Embryonic facial prominence (tissue), 1 donor: ENCODE measurements around the gene RUFY1.
"Not testable (repeated sequence)": the region's sequence is repeated elsewhere in the genome, so short reads cannot be mapped to it uniquely, and the experiment has no call there.

Source experiments
- DNase-seq: peaks from one replicate; pipeline ENCODE4 v3.0.0-alpha.2; 2016; ENCODE audit errors: extremely low spot score

Gene RUFY1

DNA sequence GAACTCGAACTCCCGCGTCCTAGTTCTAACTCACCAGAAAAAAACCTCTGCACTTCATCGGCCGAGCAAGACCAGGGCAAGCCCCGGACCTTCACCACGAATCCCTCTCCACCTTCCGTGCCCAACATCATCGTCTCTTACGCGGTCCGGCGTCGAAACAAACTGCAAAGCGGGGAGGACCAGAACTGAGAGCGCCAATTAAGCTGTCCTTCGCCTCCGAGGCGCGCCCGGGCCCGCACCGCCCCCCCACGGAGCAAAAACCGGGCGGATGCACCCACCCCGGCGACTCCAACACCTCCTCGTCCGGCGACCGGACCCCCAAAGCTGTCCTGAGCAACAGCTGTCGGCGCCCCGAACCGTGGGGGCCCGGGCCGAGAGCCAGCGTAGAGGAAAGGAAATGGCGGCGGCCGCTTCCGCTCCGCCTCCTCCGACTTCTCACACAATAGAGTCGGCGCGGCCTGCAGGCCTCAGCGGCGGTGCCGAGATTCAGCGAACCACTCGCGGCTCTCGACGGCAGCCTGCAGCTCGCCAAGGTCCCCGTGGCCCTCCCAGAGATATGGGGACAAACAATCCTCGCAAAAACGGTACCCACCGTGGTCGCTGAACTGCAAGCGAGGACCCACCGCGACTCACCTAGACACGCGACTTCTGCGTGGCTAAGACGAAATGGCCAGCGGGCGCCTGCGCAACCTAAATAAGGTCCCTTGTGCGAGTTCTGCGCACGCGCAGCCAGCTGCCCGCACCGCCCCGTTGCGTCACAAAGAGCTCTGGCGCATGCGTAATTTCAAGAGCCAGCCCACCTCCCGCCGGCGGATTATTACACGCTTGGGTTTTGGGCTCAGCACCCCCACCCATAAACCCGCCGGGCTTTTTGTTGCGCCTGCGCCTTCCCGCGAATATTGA, 72.9 kb downstream of the RUFY1 start, which contains the start of gene HNRNPH1:
HNRNPH1 (minus strand) TSS at position 669 of the 903 bp plus-strand sequence; CDS start at position 131, 538 bp downstream.
- DNase-seq, result peak; percentile 98

GRCh38 chr5:179623906-179624741, 73.8 kb downstream of the RUFY1 start:
- no peak for DNase-seq

DNA sequence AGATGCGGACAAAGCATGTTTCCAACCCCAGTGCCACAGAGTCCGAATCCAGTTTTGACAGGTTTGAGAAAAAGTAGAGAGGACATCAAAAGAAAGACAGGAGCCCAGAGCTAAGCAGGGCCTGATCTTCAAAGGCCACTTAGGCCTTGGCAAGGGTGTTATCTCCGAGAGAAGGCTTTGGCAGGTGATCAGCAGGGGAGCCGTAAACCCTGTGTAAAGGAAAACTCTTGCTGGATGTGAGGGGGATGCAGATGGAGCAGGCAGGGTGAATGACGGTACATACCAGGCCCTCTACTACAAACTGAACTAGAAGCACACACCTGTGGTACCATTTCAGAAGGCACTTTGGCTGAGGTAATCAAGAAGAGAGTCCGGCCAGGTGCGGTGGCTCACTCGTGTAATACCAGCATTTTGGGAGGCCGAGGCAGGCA, 74.5 kb downstream of the RUFY1 start:
- no peak for DNase-seq

GRCh38 chr5:179633501-179634369, 83.4 kb downstream of the RUFY1 start:
- not testable (repeated sequence) for DNase-seq

DNA sequence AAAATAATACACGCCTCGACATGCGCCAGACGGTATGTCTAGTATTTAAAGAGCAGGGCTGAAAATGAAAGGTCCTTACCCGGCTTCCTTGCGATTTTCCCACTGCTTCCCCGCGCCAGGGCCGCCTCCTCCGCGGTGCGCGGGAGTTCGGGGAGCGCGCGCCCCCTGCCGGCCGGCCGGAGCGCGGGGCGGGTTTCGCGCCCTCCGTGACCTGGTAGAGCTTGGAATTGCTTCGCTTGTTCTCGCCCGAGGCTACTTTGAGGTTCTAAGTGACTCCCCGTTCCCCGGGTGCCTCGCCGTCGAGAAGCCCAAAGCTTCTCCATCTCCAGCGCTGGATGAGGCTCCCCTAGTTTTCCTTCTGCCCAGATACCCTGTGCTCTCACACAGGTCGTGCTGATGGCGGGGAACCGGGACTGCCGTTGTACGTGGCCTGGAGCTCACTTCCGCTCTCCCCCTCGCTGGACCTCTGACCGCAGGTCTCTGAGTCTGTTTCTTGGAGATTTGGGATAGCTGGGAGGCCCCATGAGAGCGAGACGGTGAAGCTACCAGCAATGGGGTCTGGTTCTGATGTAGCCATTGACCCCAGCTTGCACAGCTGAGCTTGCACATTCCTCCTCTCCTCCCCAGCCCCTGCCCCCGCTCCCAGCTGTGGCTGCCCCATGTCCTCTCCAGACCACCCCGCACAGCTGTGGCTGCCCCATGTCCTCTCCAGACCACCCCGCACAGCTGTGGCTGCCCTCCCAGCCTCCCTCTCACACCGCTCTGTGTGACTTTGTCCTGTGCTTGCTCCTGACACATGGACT, 84.2 kb downstream of the RUFY1 start:
- DNase-seq, result not testable (repeated sequence)

- DNase-seq, result not testable (repeated sequence)
These were observed 88.9 kb downstream of the RUFY1 start for GRCh38 chr5:179639296-179639695.

DNA sequence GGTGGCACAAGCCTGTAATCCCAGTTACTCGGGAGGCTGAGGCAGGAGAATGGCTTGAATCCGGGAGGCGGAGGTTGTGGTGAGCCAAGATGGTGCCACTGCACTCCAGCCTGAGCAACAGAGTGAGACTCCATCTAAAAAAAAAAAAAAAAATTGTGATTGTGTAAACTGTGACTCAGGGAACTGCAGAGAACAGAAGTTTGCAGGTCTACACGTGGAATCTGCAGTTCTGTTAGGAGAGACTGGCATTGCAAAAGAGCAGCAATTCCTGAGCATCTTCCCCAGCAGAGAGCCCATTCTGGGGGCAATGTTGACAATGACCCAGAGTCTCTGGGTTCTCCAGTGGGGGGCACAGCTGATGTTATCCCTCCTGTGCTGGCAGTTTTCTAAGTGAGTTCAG, 91.4 kb downstream of the RUFY1 start:
- not testable (repeated sequence) for DNase-seq

DNA sequence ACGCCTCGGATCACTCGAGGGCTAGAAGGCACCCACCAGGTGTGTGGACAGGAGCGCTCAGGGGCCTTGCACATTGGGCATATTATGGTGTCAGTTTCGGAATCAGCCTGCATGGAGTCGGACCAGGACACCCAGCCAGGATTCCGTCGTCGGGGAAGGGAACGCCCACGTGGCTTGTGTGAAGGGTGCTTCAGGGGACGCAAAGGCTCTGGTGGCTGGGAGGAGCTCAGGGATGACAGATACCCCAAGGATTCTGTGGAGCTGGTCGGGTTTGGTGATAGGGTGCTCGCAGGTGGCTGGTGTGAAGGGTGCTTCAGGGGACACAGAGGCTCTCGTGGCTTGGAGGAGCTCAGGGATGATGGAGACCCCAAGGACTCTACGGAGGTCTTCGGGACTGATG, 92.3 kb downstream of the RUFY1 start:
- not testable (repeated sequence) for DNase-seq

- not testable (repeated sequence) for DNase-seq
These were observed 93.0 kb downstream of the RUFY1 start for GRCh38 chr5:179643141-179643920.

- DNase-seq, result not testable (repeated sequence)
These were observed 94.4 kb downstream of the RUFY1 start for GRCh38 chr5:179644766-179645165.

- DNase-seq, result no peak
These were observed 98.1 kb downstream of the RUFY1 start for GRCh38 chr5:179648410-179648809.

DNA sequence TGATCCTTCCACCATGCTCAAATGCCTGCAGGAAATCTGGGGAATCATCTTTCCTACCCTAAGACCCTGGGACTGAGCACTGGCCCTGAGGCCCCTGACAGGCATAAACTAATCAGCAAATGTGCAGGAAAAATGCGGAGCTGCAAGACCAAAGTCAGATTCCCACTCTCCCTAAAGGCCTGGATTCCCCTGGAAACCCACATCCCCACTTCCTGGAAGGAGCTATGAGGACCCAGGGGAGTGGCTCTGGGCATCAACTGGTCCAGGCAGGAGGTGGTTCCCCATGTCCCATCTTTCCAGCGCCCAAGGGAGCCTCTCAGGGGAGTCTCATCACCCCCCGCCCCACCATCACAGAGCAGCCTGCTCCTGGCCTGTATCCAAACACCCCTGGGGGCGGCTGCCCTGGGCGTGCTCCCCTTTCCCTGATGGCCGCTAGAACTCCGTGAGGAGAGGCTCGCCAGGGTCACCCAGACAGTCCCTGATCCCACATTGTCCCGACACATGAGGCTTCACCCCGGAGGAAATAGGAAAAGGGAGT, 98.9 kb downstream of the RUFY1 start:
- not testable (repeated sequence) for DNase-seq

- DNase-seq, result not testable (repeated sequence)
These were observed 99.9 kb downstream of the RUFY1 start for GRCh38 chr5:179650245-179650644.

DNA sequence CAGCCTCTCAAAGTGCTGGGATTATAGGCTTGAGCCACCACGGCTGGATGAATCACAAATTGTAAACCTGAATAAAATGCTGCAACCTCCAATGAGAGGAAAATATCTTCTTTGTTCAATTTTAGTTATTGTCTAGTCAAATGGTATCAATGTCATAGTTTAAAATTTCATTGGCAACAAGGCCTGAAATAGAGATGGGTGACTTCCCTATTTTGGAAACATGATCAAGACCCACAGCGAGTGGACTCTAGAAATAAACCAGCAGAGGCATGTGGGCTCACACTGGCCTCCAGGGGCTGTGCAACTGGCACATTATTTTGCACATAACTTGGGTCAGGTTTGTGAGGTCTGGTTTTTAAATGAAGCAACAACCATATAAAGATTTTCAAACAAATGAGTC, 102.8 kb downstream of the RUFY1 start:
- DNase-seq, result not testable (repeated sequence)

GRCh38 chr5:179657302-179658178, 107.2 kb downstream of the RUFY1 start:
- DNase-seq, result not testable (repeated sequence)

- DNase-seq, result not testable (repeated sequence)
These were observed 108.0 kb downstream of the RUFY1 start for GRCh38 chr5:179658179-179658856.
